ENCODE measurements around the gene EZH1.
"Not testable (repeated sequence)": the region's sequence is repeated elsewhere in the genome, so short reads cannot be mapped to it uniquely, and the experiment has no call there.

EZH1 gene

DNA sequence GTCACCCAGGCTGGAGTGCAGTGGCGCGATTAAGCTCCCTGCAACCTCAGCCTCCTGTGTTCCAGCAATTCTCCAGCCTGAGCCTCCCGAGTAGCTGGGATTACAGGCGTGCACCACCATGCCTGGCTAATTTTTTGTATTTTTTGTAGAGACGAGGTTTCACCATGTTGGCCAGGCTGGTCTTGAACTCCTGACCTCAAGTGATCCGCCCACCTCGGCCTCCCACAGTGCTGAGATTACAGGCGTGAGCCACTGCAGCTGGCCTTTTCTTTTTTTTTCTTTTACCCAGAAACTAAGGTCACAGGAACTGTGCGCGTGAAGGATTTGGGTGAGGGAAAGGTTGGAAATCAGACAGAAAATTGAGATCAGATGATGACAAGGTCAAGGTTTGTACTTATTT lies 25.1 kb upstream of the EZH1 start:
- not testable (repeated sequence) for DNase-seq

DNA sequence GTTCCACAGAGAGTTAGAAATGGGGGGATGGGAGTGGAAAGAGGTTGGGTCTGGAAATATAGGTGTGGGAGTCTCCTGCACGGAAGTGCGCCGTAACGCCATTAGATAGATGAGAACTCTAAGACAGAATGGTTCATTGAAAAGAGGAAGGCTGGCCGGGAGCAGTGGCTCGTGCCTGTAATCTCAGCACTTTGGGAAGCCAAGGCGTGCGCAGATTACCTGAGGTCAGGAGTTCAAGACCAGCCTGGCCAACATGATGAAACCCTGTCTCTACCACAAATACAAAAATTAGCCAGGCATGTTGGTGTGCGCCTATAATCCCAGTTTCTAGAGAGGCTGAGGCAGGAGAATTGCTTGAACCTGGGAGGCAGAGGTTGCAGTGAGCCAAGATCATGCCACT lies 23.2 kb upstream of the EZH1 start:
- DNase-seq, result not testable (repeated sequence)

DNA sequence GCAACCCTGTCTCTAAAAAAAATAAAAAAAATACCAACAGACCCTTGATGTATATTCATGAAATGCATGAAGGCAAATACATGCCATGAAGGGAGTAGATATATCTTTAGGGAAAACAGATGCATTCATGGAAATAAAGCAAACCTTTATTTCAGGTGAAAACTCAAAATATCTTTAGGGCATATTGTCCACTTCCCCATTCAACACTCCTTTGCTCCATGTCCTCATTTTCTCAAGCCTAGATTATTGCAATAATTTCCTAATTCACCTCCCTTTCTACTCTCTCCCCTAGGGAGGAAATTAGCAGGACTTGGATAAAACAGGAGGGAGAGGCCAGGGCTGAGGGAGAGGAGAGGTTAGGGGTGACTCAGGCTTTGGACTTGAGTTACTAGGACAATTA lies 22.7 kb upstream of the EZH1 start:
- DNase-seq, result no peak

DNA sequence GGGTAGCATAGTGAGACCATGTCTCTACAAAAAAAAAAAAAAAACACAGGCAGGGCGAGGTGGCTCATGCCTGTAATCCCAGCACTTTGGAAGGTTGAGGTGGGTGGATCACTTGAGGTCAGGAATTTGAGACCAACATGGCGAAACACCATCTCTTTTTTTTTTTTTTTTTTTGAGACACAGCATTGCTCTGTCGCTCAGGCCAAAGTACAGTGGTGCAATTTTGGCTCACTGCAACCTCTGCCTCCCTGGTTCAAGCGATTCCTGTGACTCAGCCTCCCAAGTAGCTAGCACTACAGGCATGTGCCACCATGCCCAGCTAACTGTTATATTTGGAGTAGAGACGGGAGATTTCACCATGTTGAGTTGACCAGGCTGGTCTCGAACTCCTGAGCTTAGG lies 21.3 kb upstream of the EZH1 start:
- no peak for DNase-seq

DNA sequence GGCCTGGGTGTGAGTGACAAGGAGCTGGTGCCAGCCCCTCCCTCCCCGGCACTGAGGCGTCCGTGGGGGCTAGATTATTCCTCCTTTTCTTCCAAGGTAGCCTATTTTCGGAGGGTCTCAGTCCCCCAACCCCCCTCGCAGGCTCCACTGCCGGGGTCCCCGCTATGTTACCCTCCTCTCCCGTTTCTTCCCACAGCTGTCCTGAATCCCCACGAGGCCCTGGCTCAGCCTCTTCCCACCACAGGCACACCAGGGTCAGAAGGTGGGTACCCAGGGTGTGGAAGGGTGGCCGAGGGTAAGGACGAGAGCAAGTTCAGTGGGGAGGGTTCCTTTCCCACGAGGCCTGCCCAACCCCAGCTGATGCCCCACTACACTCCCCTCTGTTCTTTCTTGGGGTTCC lies 16.8 kb upstream of the EZH1 start:
- DNase-seq, result no peak

DNA sequence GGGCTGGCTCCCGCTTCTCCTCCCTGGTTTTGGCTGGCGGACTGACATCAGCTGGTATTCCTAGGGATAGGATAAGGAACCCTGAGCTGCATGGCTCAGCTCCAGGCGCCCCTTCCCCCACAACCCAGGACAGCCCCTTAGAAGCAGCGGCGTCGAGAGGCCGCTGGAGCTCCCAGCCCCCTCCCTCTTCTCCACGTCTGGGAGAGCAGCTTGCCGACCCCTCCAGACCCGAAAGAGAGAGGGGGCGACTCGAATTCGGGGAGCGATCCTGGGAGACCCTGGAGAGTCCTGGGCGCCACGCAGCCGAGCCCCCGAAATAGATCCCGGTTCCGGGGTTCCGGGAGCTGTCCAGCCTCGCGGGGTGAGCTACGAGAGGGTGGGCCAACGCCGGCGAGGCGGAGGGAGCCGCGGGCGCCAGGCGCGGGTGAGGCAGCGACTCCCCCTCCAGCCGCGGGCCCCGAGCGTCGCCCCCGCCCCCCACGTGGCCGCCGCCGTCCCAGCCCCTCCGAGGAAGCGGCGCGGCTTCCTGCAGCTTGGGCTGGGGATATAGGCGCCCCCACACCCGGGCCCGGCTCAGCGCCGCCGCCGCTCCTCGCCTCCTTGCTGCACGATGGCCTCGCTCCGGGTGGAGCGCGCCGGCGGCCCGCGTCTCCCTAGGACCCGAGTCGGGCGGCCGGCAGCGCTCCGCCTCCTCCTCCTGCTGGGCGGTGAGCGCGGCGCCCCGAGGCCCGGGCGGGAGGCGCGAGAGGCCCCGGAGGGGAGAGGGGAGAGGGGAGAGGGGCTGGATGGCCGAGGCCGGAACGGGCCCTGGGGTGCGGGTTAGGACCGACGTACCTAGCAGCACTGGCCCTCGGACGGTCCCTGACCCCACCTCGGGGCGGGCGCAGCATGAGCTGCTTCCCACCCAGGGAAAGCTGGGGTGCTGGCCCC lies 16.1 kb upstream of the EZH1 start, which contains the start of gene RAMP2:
TSS of gene RAMP2 (plus strand) at position 576 of the 930 bp plus-strand sequence. CDS start at position 611, 35 bp downstream.
- DNase-seq, result no peak

DNA sequence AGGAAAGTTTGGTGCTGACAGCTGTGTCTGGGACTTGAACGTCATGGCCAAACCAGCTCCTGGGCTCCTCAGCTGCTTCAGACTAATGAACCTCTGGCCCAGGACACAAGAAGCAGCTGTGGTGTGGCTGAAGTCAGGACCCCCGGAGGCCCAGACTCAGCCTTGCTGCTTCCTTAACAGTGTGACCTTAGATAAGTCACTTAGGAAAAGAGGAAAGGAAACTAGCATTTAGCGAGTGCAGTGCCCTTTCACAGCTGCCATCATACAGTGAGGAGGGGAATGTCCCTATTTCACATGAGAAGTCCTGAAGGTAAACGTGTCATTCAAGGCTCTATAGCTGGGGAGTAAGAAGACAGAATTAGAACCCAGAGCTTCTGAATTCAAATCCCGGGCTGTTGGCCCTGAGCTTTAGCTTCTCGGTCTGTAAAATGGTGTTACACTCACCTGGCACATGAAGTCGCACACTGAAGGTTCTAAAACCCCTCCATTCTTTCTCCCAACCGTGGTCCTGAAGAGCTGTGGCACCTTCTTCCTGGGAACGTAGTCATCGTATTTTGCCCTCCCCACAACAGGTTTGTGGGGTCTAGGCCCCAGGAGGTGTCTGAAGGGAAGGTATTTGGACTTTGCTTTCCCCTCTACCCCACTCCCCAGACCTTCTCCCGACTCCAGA lies 15.3 kb upstream of the EZH1 start:
- DNase-seq, result no peak

DNA sequence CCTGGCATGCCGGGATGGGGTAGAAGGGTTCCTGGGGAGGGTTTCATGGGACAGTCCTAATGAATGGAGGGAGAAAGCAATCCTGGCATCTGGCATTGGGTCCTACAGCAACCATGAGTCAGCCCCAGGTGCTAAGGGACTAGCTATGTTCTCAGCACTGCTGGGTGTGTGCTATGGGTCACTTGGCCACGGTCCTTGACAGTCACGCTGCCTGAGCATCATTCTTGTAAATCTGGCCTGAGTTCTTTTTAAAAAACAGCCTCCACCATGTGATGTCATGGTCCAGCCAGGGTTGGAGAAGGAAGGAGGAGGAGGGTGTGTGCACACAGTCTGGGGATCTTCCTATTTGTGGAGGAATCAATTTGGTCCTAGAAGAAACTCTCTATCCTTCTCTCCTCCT lies 9.9 kb upstream of the EZH1 start:
- no peak for DNase-seq

DNA sequence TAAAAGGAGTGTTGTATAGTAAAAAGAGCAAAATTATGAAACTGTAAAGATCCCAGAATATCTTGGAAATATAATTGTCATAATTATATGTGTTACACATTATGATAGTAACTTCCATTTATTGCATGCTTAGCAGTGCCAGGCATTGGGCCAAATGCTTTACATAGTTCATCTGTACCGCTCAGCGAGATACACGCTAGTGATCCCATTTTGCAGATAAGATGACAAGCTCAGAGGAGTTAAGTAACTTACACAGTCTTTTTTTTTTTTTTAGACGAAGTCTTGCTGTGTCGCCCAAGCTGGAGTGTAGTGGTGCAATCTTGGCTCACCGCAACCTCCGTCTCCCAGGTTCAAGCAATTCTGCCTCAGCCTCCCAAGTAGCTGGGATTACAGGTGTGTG lies 6.8 kb upstream of the EZH1 start:
- DNase-seq, result no peak

DNA sequence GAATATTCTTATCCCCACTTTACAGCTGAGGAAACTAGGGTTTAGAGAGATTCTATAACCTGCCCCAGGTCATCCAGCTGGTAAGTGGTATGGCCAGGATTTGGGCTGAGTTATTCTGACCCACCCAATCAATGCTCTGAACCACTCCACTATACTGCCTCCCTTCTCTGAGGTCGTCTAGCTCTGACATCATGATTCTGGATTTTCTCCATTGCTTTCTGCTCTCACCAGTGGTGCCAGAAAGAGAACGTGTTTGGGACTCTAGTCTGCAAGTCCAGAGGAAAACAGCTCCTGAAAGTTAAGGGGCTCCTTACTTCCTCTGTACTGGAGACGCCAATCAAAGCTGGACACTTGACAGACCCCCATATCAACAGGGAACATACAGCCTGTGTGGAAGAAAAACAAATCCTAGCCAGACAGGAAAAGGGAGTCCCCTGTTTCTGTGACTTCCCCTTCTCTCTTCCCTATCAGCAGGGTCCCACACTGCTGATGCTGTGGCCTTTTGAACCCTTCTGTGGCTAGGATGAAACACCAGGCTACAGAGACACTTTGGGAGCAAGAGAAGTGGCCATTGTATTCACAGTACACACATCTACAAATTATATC lies 6.0 kb upstream of the EZH1 start:
- no peak for DNase-seq

DNA sequence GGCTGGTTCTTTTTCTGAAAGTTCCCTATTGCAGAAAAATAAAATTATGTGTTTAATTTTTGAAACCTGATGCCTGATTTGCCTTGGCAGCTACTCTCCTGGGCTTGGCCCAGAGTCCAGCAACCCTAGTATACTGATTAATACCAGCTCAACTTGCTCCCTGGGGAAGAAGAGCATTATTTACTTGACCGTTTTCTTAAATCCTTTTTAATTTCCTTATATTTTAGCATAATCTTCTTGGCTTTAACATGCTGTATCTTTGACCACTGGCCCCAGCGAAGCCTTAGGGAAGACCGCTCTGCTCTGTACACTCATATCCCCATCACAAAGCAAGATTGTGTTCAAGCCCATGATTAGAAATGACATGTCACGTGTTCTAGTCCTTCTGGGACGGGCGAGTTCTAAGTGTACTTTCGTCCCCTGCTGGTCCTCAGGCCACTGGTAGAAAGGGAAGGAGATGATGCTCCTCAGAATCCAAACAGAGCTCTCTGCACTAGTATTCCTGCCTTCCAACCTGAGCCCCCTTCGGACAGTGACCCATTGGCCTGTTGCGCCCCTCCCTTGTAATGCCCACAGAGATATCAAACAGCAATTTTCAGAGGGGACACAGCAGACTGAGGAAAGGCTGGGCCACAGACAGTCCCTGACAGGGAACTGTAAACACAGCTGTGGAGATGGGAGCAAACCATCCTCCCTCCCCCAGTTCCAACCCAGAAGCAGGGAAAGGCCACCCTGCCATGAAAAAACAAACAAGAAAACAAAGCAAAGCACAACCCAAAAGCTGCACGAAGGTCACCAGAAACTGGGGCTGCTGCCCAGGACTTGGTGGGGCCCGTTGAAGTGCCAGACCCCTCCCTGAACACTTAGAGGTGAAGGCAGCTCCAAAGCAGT lies 4.3 kb upstream of the EZH1 start:
- DNase-seq, result no peak

DNA sequence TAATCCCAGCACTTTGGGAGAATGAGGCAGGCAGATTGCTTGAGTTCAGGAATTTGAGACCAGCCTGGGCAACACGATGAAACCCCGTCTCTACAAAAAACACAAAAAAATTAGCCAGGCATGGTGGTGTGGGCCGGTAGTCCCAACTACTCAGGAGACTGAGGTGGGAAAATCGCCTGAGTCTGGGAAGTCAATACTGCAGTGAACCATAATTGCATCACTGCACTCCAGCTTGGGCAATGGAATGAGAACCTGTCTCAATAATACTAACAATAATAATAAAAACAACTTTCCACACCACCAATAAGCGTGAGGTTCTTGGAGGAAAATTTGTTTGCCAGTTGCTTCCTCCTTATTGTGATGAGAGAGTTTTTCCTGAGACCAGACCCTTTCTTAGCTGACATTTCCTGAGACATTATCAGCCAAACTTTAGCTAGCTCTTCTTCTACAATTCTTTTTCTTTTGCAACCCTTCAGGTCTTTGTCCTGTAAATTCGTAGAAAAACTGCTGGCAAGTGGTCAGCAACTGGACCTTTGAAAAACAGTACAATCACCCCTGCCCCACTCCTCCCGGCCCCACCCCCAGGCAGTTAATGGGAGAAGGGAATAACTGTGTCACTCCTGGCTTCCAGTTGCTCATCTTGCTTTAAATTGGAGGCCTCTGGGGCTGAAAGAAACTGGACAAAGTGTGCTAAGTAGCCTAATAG lies 3.5 kb upstream of the EZH1 start:
- DNase-seq, result no peak

DNA sequence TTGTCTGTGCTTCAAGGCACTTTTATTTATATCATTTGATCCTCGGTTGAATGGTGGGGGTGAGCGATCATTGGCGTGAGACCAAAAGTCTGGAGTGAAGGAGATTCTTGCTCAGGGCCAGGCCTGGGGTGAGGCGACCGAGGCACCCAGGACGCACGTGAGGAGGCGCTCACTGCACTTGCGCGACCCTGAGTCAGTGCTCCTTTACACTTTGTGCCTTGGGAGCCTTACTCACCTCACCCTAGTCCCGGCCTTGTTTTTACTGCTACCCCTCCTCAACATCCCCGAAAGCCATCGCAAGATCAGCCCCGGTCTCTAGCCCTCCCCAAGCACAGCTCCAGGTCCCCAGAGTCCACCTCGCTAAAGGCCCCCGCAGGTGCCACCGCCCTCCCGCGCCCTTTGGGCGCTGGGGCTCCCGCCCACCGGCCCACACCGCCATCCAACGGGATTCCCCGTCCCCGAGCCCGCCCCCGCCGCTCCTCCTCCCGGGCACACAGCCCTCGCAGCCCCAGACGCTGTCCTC lies 496 bp downstream of the EZH1 start:
- no peak for DNase-seq

DNA sequence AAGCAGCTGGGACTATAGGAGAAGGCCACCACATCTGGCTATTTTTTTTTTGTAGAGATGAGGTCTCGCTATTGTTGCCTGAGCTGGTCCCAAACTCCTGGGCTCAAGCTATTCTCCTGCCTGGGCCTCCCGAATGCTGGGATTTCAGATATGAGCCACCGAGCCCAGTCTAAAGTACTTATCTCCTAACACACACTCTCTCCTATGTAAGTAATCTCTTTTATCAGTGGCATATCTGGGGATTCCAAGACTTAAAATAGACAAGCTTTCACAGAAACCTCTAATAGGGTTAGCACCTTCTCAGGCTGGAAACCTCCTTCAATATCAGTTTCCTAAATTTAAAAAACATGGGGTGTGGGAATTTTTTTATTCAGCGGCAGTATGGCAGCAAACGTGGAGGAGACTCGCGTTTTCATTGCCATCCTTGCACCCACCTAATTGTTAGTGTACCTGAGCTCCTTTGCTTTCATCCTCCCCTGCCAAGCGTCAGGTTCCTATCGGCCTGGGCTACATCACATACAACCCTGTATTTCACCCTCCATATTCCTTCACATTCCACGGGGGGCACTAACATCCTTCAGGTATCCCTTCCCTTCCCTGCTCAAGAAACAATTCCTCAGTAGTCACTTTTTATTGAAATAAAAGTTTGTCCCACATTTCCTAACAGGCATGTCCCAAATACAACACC lies 1.1 kb downstream of the EZH1 start:
- no peak for DNase-seq

DNA sequence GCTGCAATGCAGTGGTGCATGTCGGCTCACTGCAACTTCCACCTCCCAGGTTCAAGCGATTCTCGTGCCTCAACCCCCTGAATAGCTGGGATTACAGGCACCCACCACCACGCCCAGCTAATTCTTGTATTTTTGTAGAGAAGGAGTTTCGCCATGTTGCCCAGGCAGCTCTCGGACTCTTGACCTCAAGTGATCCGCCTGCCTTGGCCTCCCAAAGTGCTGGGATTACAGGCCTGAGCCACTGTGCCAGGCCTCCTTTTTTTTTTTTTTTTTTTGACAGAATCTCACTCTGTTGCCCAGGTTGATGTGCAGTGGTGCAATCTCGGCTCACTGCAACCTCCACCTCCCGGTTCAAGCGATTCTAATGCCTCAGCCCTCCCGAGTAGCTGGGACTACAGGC lies 1.9 kb downstream of the EZH1 start:
- DNase-seq, result not testable (repeated sequence)

DNA sequence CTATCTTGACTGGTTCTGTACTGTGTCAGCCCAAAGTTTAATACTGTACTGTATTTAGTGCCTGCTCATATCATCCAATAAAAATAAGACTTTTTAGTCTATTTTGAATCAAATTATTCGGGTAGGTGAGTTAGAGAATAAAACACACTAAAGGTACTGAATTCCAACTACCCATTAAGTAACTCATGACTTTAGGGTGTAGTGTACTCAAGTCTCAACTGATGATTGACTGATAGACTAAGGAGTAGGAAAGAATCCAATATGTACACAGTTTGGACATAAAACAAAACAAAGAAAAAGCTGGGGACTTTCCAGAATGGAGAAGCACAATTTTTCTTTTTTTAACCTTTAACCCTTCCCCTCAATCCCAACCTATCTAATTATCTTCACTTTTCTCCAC lies 4.1 kb downstream of the EZH1 start:
- no peak for DNase-seq

DNA sequence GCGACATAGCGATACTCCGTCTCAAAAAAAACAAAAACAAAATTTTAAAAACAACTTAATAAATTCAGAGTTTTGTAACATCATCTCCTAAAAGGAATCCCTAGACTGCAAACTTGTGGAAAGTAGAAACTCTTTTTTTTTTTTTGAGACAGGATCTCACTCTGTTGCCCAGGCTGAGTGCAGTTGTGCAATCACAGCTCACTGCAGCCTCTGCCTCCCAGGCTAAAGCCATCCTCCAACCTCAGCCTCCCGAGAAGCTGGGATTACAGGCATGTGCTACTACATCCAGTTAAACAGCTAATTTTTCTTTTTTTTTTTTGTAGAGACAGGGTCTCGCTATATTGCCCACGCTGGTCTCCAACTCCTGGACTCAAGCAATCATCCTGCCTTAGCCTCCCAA lies 19.7 kb downstream of the EZH1 start:
- DNase-seq, result no peak

DNA sequence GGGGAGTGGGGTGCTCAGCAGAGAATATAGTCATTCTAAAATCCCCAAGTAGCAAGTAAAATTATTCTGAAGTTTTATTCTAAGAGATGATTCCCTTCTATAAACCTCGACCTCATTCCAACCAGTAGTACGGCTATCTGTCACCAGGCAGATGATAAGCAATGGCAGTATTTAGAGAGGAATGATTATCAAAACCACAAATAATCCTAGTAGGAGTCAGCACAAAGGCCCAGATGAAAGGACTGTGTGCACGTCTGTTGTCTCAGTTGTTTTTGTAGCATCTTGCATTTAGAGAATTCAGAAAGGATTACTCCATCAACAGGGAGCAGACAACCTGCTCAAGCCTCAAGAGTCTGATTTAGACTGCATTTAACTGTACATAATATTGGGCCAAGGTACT lies 21.2 kb downstream of the EZH1 start:
- DNase-seq, result no peak

DNA sequence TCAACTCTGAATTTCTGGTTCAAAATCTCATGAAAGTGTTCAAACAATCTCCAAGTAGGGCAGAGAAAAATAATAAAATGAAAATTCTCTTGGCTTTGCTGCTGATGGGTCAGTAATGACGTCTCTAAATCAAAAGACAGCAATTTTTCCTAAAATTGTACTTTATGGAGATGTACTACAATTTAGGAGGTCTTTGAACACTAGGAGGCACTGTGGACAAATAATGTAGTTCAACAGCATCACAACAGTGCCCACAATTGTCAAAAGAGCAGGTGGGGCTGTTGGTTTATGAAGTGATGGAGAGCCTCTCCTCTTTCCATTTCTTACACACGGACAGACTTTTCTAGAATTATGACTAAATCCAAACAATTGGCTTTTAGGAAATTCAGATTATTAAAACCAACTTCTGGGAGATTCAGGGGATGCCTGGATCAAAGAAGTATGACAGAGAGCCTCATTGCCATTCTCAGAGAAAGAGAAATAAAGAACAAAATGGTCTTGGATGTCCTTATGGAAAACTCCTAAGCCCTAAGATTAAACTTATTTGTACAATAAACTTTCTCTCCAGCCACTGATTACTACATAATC lies 23.8 kb downstream of the EZH1 start:
- DNase-seq, result no peak

DNA sequence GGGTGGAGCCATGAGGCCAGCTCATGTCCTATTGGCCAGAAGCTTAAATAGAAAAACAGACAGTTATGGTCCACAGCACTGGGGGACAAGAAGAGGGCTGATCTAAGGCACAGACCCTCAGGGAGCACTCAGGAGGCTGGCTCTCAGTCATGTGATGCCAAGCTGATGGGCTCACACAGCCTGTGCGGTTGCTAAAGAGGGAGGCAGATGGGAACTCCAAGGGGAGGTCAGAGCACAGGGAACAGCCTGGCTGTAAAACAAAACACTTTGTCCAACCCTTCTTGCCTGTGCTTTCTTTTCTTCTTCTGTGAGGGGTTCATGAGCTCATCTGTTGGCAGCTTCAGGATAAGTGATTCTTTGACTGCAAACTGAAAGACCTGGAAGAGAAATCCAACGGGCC lies 35.3 kb downstream of the EZH1 start:
- DNase-seq, result no peak

DNA sequence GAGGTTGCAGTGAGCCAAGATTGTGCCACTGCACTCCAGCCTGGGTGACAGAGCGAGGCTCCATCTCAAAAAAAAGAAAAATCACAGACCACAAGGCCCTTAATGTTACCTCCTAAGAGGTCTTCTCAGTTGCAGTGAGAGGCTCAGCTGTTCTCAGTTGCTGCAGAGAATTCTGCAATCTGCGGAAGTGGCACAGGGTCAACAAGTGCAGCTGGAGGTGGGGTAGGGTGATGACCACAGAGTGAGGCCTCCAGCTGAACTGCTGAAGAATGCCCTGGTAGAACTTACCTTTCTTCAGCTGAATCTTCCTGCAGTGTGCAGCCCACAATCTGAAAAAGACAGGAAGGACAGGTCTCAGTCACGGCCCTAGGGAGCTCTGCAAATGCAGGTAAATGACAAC lies 36.3 kb downstream of the EZH1 start:
- DNase-seq, result no peak

Measured in cerebellar nuclear complex (tissue), 1 donor.